ENCODE results near the gene MAN2B2. TPM values are rescaled to one million over a fixed set of nuclear protein-coding genes. Genes with fewer than 3 reads are reported as not detected.

MAN2B2 gene
- total RNA-seq, 4 donors from 2014 or later, result 23.1 to 41.2 (median 32.5) TPM

GRCh38 chr4:6603128-6603527 is 28.1 kb downstream of the MAN2B2 start:
- DNase-seq, result no peak
- Histone ChIP-seq H3K27ac (no peak overlapping the region), H3K36me3 (peaks cover 0 to 72% (median 0%) of the 10 kb centered on the region in 3 donors), H3K4me3 (no peak overlapping the region), H3K9me3 (peaks cover 0 to 13% (median 0%) of the 10 kb centered on the region in 4 donors), H3K4me1 (no peaks in the 10 kb centered on the region), H3K27me3 (no peaks in the 10 kb centered on the region)
- TF ChIP-seq POLR2A (IDR thresholded peaks at IDR 0.05), result no peak
- TF ChIP-seq, protein P1, sequence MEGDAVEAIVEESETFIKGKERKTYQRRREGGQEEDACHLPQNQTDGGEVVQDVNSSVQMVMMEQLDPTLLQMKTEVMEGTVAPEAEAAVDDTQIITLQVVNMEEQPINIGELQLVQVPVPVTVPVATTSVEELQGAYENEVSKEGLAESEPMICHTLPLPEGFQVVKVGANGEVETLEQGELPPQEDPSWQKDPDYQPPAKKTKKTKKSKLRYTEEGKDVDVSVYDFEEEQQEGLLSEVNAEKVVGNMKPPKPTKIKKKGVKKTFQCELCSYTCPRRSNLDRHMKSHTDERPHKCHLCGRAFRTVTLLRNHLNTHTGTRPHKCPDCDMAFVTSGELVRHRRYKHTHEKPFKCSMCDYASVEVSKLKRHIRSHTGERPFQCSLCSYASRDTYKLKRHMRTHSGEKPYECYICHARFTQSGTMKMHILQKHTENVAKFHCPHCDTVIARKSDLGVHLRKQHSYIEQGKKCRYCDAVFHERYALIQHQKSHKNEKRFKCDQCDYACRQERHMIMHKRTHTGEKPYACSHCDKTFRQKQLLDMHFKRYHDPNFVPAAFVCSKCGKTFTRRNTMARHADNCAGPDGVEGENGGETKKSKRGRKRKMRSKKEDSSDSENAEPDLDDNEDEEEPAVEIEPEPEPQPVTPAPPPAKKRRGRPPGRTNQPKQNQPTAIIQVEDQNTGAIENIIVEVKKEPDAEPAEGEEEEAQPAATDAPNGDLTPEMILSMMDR (IDR thresholded peaks at IDR 0.05), result no peak

- TF ChIP-seq, protein P1 (IDR thresholded peaks at IDR 0.05), result no peak
- TF ChIP-seq POLR2A (IDR thresholded peaks at IDR 0.05), result no peak
- Histone ChIP-seq H3K36me3 (peaks cover 0 to 84% (median 0%) of the 10 kb centered on the region in 3 donors), H3K9me3 (peaks cover 0 to 13% (median 0%) of the 10 kb centered on the region in 4 donors), H3K4me1 (no peaks in the 10 kb centered on the region), H3K27ac (no peak overlapping the region), H3K4me3 (no peak overlapping the region), H3K27me3 (no peaks in the 10 kb centered on the region)
- DNase-seq, result no peak
Observed at GRCh38 chr4:6605114-6605513, 30.1 kb downstream of the MAN2B2 start.

GRCh38 chr4:6605605-6606004 is 30.6 kb downstream of the MAN2B2 start:
- Histone ChIP-seq H3K4me3 (no peak overlapping the region), H3K36me3 (peaks cover 0 to 85% (median 0%) of the 10 kb centered on the region in 3 donors), H3K4me1 (no peaks in the 10 kb centered on the region), H3K27ac (no peak overlapping the region), H3K9me3 (peaks cover 0 to 13% (median 0%) of the 10 kb centered on the region in 4 donors), H3K27me3 (no peaks in the 10 kb centered on the region)
- no peak for TF ChIP-seq POLR2A (IDR thresholded peaks at IDR 0.05)
- TF ChIP-seq, protein P1 (IDR thresholded peaks at IDR 0.05), result no peak
- no peak for DNase-seq

GRCh38 chr4:6606465-6607235 is 31.7 kb downstream of the MAN2B2 start:
- H3K4me3 ChIP-seq, result no peak overlapping the region
- DNase-seq, result no peak
- no peaks in the 10 kb centered on the region for H3K4me1 ChIP-seq
- H3K27me3 ChIP-seq, result no peaks in the 10 kb centered on the region
- no peak overlapping the region for H3K27ac ChIP-seq
- peaks cover 0 to 13% (median 0%) of the 10 kb centered on the region in 4 donors for H3K9me3 ChIP-seq
- TF ChIP-seq POLR2A (IDR thresholded peaks at IDR 0.05), result no peak
- TF ChIP-seq, protein P1 (IDR thresholded peaks at IDR 0.05), result no peak
- H3K36me3 ChIP-seq, result peaks cover 0 to 87% (median 0%) of the 10 kb centered on the region in 3 donors

GRCh38 chr4:6607368-6608055 is 32.5 kb downstream of the MAN2B2 start:
- no peak overlapping the region for H3K27ac ChIP-seq
- peaks cover 0 to 86% (median 0%) of the 10 kb centered on the region in 3 donors for H3K36me3 ChIP-seq
- no peak overlapping the region for H3K4me3 ChIP-seq
- H3K27me3 ChIP-seq, result no peaks in the 10 kb centered on the region
- H3K9me3 ChIP-seq, result peaks cover 0 to 13% (median 0%) of the 10 kb centered on the region in 4 donors
- no peak for DNase-seq
- no peaks in the 10 kb centered on the region for H3K4me1 ChIP-seq
- TF ChIP-seq, protein P1 (IDR thresholded peaks at IDR 0.05), result no peak
- no peak for TF ChIP-seq POLR2A (IDR thresholded peaks at IDR 0.05)
